A549 (cell line): ENCODE results near the gene PRICKLE4.

Source experiments
- CHD4 ChIP-seq: fragments of 200-600 bp; sonication (generic); IDR thresholded peaks from 2 replicates; pipeline ENCODE4 v1.6.1; 2016; ENCODE audit warnings: antibody characterized with exemption, mild to moderate bottlenecking, borderline replicate concordance
- EP300 ChIP-seq, 2 experiments: fragments of >200 bp; sonication (Bioruptor Twin); formaldehyde crosslinking; IDR thresholded peaks; 2 replicates in 1 of 2; 3 replicates in 1 of 2; pipeline ENCODE4 v1.6.1; 2016 to 2017
- POLR2A ChIP-seq: IDR thresholded peaks from 2 replicates; pipeline ENCODE4 v1.6.1; 2012; ENCODE audit warnings: mild to moderate bottlenecking, low read length
- RAD21 ChIP-seq, 2 experiments: fragments of >200 bp in 1 of 2; sonication (Bioruptor Twin) in 1 of 2; formaldehyde crosslinking in 1 of 2; IDR thresholded peaks in 1 of 2; conservative IDR thresholded peaks in 1 of 2; 2 replicates in 1 of 2; 3 replicates in 1 of 2; pipeline ENCODE4 v1.6.1; 2012 to 2018; ENCODE audit warnings: inconsistent platforms in 1 of 2
- RCOR1 ChIP-seq: fragments of 150-350 bp; IDR thresholded peaks from 2 replicates; pipeline ENCODE4 v1.6.1; 2014; ENCODE audit warnings: antibody characterized with exemption, low read length, low read depth
- TF ChIP-seq, protein P1 (sequence below): fragments of >200 bp; sonication (Bioruptor Twin); formaldehyde crosslinking; IDR thresholded peaks from 3 replicates; pipeline ENCODE4 v1.5.1; 2016

DNA sequence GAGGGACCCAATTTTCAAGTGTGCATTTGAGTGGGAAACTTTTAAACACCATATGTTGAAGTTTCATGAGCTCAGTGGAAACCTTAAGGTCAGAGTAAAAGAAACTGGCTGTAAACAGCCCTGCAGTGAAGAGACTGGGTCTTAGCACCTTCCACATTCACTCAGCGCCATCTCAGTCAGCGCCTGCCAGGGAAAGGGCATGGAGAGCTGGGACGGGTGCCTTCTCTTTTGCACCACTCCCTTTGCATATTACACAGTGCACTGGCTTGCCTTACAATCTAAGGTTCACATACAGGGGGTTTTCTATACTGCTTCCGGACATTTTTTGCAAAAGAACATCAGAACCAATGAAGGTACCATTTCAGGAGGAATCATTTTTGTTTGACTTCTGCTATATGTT is 11.4 kb downstream of the PRICKLE4 start:
- TF ChIP-seq, protein P1, sequence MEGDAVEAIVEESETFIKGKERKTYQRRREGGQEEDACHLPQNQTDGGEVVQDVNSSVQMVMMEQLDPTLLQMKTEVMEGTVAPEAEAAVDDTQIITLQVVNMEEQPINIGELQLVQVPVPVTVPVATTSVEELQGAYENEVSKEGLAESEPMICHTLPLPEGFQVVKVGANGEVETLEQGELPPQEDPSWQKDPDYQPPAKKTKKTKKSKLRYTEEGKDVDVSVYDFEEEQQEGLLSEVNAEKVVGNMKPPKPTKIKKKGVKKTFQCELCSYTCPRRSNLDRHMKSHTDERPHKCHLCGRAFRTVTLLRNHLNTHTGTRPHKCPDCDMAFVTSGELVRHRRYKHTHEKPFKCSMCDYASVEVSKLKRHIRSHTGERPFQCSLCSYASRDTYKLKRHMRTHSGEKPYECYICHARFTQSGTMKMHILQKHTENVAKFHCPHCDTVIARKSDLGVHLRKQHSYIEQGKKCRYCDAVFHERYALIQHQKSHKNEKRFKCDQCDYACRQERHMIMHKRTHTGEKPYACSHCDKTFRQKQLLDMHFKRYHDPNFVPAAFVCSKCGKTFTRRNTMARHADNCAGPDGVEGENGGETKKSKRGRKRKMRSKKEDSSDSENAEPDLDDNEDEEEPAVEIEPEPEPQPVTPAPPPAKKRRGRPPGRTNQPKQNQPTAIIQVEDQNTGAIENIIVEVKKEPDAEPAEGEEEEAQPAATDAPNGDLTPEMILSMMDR: no peak
- TF ChIP-seq POLR2A (no peak), RCOR1 (no peak), RAD21 (conservative IDR thresholded peaks at IDR 0.05 in 1 of 2, IDR thresholded peaks at IDR 0.05 in 1 of 2) (no peak), CHD4 (no peak), EP300 (IDR thresholded peaks at IDR 0.05) (no peak)
